ENCODE results near the gene EPB41. TPM values are rescaled to one million over a fixed set of nuclear protein-coding genes. Genes with fewer than 3 reads are reported as not detected.

The EPB41 gene
- polyA plus RNA-seq, 1 of the 3 experiments (the other 2 are of a cell fraction): 7.4 TPM

- no peak overlapping the region for H2AFZ ChIP-seq (ENCODE audit: low read depth)
- no peaks in the 10 kb centered on the region for H4K20me1 ChIP-seq (ENCODE audit: insufficient read depth)
- no peaks in the 10 kb centered on the region for H3K9me3 ChIP-seq
- H3K27ac ChIP-seq (ENCODE audit: low read depth in 2 of 2, low read length in 1 of 2): no peak overlapping the region
- 94% methylated on average over 1 of the region's 1 CpG for WGBS (ENCODE audit: low lambda C conversion rate)
- no peaks in the 10 kb centered on the region for H3K27me3 ChIP-seq (ENCODE audit: insufficient read depth)
- ChIA-PET CTCF (interaction anchor here (0.7 to 29.6 kb wide), 6 partner anchors 10 to 168 kb away, joined by 3 to 737 read pairs (median 6); no protein-coding TSS in a partner anchor), POLR2A (no interaction called here)
- H3K79me2 ChIP-seq (ENCODE audit: insufficient read depth): no peaks in the 10 kb centered on the region
- no peak for DNase-seq
- peaks cover 3% of the 10 kb centered on the region for H3F3A ChIP-seq (replicated peaks; ENCODE audit: insufficient read depth)
- no peak overlapping the region for H3K4me3 ChIP-seq (ENCODE audit: low read depth in 2 of 2, low read length in 1 of 2)
- peaks cover 0 to 4% of the 10 kb centered on the region in 2 experiments for H3K36me3 ChIP-seq (replicated peaks in 1 of 2; ENCODE audit: control insufficient read depth in 1 of 2, insufficient read depth in 2 of 2, low read length in 1 of 2)
- no peak for TF ChIP-seq USF1 (IDR thresholded peaks at IDR 0.05; ENCODE audit: borderline replicate concordance, low read depth)
- 0 out of 2 replicates have a peak, but pooled peaks have one; percentile 7 for TF ChIP-seq PBX3 (IDR thresholded peaks at IDR 0.05)
- no peak for TF ChIP-seq MXI1 (IDR thresholded peaks at IDR 0.05; ENCODE audit: low read depth, low read length)
- no peak for TF ChIP-seq ELF1 (IDR thresholded peaks at IDR 0.05)
- no peak for TF ChIP-seq RFX5 (IDR thresholded peaks at IDR 0.05; ENCODE audit: low read length)
- TF ChIP-seq TAF1 (IDR thresholded peaks at IDR 0.05; ENCODE audit: borderline replicate concordance, low read depth, low read length): no peak
- no peaks in the 10 kb centered on the region for H3K9me2 ChIP-seq
- H3K4me1 ChIP-seq (ENCODE audit: control insufficient read depth in 1 of 2, insufficient read depth in 2 of 2, low read depth in 1 of 2, low read length in 1 of 2): peaks cover 0 to 4% of the 10 kb centered on the region in 2 experiments; a peak in 3 of 4 replicates
- no peak overlapping the region for H3K9ac ChIP-seq
- H3K4me2 ChIP-seq: no peak overlapping the region
Measured at GRCh38 chr1:29050166-29050565, 135.8 kb downstream of the EPB41 start.

GRCh38 chr1:29052100-29052499, 137.7 kb downstream of the EPB41 start:
- no peak overlapping the region for H2AFZ ChIP-seq (ENCODE audit: low read depth)
- no peaks in the 10 kb centered on the region for H3K27me3 ChIP-seq (ENCODE audit: insufficient read depth)
- no peaks in the 10 kb centered on the region for H3K79me2 ChIP-seq (ENCODE audit: insufficient read depth)
- peaks cover 0 to 4% of the 10 kb centered on the region in 2 experiments; a peak in 3 of 4 replicates for H3K4me1 ChIP-seq (ENCODE audit: control insufficient read depth in 1 of 2, insufficient read depth in 2 of 2, low read depth in 1 of 2, low read length in 1 of 2)
- H3K9me2 ChIP-seq: no peaks in the 10 kb centered on the region
- H3K4me3 ChIP-seq (ENCODE audit: low read depth in 2 of 2, low read length in 1 of 2): no peak overlapping the region
- no peaks in the 10 kb centered on the region for H4K20me1 ChIP-seq (ENCODE audit: insufficient read depth)
- CTCF ChIA-PET: interaction anchor here (0.6 kb wide), 1 partner anchor 175 kb away, joined by 3 read pairs; no protein-coding TSS in a partner anchor
- H3K9me3 ChIP-seq: no peaks in the 10 kb centered on the region
- H3K4me2 ChIP-seq: no peak overlapping the region
- peaks cover 0 to 4% of the 10 kb centered on the region in 2 experiments for H3K36me3 ChIP-seq (replicated peaks in 1 of 2; ENCODE audit: control insufficient read depth in 1 of 2, insufficient read depth in 2 of 2, low read length in 1 of 2)
- TF ChIP-seq ZBTB33 (IDR thresholded peaks at IDR 0.05; ENCODE audit: borderline replicate concordance, low read depth) (no peak), FOXM1 (IDR thresholded peaks at IDR 0.05; ENCODE audit: low read depth) (no peak)
- peaks cover 3% of the 10 kb centered on the region for H3F3A ChIP-seq (replicated peaks; ENCODE audit: insufficient read depth)
- no peak overlapping the region for H3K27ac ChIP-seq (ENCODE audit: low read depth in 2 of 2, low read length in 1 of 2)
- no peak for DNase-seq
- 49% methylated on average over 2 of the region's 2 CpGs for WGBS (ENCODE audit: low lambda C conversion rate)
- POLR2A ChIA-PET: no interaction called here
- H3K9ac ChIP-seq: no peak overlapping the region

Data from SK-N-SH (cell line).